ENCODE data around the gene NR2F2. TPM values are rescaled to one million over a fixed set of nuclear protein-coding genes. Genes with fewer than 3 reads are reported as not detected.

The NR2F2 gene
- total and polyA plus RNA-seq, 10 donors: 18.6 to 256 (median 111) TPM

- no peaks in the 10 kb centered on the region for H3K9me3 ChIP-seq
- peaks cover 0 to 2% (median 0%) of the 10 kb centered on the region in 6 donors for H3K36me3 ChIP-seq
- DNase-seq: peak; percentile 80
- peak overlapping the region in 6 of 8 donors; percentile 11 to 80 (median 48) for H3K4me3 ChIP-seq
- peak overlapping the region; percentile 64 to 93 (median 90) for H3K27ac ChIP-seq
- 6 to 9% (median 9%) methylated on average over 35 to 39 of the region's 39 CpGs for WGBS, 5 donors
- no peak for TF ChIP-seq POLR2A (IDR thresholded peaks at IDR 0.05)
- peak; percentile 61 to 80 (median 79) for TF ChIP-seq POLR2AphosphoS5 (IDR thresholded peaks at IDR 0.05)
- TF ChIP-seq CTCF (IDR thresholded peaks at IDR 0.05 in 8 of 11, conservative IDR thresholded peaks at IDR 0.05 in 3 of 11): no peak
- H3K4me1 ChIP-seq: peaks cover 4 to 94% (median 41%) of the 10 kb centered on the region in 6 donors
- peaks cover 0 to 99% (median 56%) of the 10 kb centered on the region in 7 donors for H3K27me3 ChIP-seq (replicated peaks in 1 of 7)
- intact Hi-C loops (cut with DNase I; ENCODE audit: low total_unique reads): no loop called here
Measured at GRCh38 chr15:96347181-96348111, 16.9 kb downstream of the NR2F2 start.

DNA sequence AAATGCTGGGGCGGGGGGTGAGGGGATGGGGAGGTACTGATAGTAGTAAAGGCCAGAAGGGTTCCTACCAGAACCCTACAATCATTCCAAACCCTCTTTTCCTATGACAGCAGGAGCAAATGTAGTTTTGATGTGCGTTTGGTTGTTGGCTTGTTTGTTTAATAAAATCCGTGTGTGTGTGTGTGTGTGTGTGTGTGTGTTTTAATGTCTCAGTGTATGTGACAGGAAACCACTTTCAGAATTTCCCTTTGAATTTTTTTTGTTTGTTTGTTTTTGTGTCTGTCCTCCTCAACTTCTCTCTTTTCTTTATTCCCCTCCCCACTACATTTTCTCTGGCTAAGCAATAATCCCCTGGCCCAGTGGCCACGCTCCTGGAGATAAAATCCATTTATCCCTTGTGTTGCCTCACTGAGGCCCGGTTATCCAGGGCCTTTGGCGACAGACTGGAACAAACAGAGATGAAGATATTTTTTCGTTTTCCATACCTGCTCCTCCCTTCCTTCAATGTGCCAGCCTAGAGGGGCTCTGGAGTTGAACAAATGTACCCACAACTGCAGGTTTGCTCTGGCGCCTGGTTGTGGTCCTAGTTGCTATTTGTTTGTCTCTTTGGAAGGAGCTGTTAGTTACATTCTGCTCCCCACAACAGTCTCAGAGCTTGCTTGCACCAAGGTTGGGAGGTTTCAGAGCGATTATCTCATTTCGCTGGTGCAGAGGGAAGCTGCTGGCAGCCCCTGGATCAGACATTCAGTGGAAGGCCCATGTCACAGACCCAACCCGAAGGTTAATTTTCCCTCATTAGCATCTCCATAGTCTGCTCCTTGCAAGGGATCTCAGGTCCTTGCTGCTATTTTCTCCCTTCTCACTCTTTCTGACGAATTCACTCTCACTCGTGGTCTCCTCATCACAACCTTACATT lies 17.9 kb downstream of the NR2F2 start:
- Histone ChIP-seq H3K4me3 (peak overlapping the region in 4 of 8 donors; percentile 37 to 80 (median 62)), H3K9me3 (no peaks in the 10 kb centered on the region), H3K27ac (peak overlapping the region; percentile 64 to 93 (median 90)), H3K36me3 (peaks cover 0 to 2% (median 0%) of the 10 kb centered on the region in 6 donors), H3K27me3 (replicated peaks in 1 of 7) (peaks cover 0 to 99% (median 54%) of the 10 kb centered on the region in 7 donors), H3K4me1 (peaks cover 7 to 99% (median 45%) of the 10 kb centered on the region in 6 donors)
- TF ChIP-seq CTCF (IDR thresholded peaks at IDR 0.05 in 8 of 11, conservative IDR thresholded peaks at IDR 0.05 in 3 of 11) (no peak), POLR2AphosphoS5 (IDR thresholded peaks at IDR 0.05) (peak in 1 of 3 donors; percentile 2)
- WGBS, 5 donors: 15 to 24% (median 16%) methylated on average over 13 of the region's 13 CpGs
- intact Hi-C loops (cut with DNase I; ENCODE audit: low total_unique reads): no loop called here
- no peak for DNase-seq

- TF ChIP-seq CTCF (IDR thresholded peaks at IDR 0.05 in 8 of 11, conservative IDR thresholded peaks at IDR 0.05 in 3 of 11) (no peak), POLR2AphosphoS5 (IDR thresholded peaks at IDR 0.05) (no peak), POLR2A (IDR thresholded peaks at IDR 0.05) (no peak)
- peak overlapping the region; percentile 61 to 93 (median 90) for H3K27ac ChIP-seq
- H3K4me3 ChIP-seq: peak overlapping the region in 1 of 8 donors; percentile 80
- peaks cover 0 to 99% (median 52%) of the 10 kb centered on the region in 7 donors for H3K27me3 ChIP-seq (replicated peaks in 1 of 7)
- intact Hi-C loops (cut with DNase I; ENCODE audit: low total_unique reads): no loop called here
- WGBS, 5 donors: 16 to 22% (median 19%) methylated on average over 4 of the region's 4 CpGs
- peaks cover 7 to 96% (median 43%) of the 10 kb centered on the region in 6 donors for H3K4me1 ChIP-seq
- DNase-seq: no peak
- H3K9me3 ChIP-seq: no peaks in the 10 kb centered on the region
- no peaks in the 10 kb centered on the region for H3K36me3 ChIP-seq
Measured at GRCh38 chr15:96349034-96349856, 18.7 kb downstream of the NR2F2 start.

Measured in spleen (tissue), 11 donors.